ENCODE data around the gene KIDINS220.

DNA sequence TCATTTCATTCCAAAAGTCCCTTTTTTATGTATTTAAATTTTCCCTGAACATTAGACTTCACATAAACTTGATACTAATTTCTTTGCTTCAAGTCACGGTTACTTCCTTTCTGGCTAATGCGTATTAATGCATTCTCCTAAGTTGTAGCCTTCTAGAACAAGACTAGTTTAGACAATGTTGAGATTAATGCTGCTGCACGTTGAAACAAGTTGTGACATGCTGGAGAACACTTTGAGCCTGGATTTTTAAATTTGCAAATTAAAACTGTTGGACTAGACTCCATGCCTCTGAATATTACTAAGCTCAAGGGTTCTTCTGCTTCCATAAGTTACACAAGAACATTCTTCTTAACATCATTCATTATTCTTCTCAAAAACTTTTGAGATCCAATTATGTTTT is 126.5 kb downstream of the KIDINS220 start:
- TF ChIP-seq TCF12 (IDR thresholded peaks at IDR 0.05; ENCODE audit: low read depth) (no peak), TAF1 (IDR thresholded peaks at IDR 0.05; ENCODE audit: low read depth) (no peak), CEBPB (IDR thresholded peaks at IDR 0.05) (no peak), YY1 (IDR thresholded peaks at IDR 0.05; ENCODE audit: low read depth) (no peak), EP300 (IDR thresholded peaks at IDR 0.05; ENCODE audit: borderline replicate concordance) (no peak), RAD21 (IDR thresholded peaks at IDR 0.05; ENCODE audit: low read depth) (no peak), EGR1 (IDR thresholded peaks at IDR 0.05) (no peak)
- TF ChIP-seq, protein P1, sequence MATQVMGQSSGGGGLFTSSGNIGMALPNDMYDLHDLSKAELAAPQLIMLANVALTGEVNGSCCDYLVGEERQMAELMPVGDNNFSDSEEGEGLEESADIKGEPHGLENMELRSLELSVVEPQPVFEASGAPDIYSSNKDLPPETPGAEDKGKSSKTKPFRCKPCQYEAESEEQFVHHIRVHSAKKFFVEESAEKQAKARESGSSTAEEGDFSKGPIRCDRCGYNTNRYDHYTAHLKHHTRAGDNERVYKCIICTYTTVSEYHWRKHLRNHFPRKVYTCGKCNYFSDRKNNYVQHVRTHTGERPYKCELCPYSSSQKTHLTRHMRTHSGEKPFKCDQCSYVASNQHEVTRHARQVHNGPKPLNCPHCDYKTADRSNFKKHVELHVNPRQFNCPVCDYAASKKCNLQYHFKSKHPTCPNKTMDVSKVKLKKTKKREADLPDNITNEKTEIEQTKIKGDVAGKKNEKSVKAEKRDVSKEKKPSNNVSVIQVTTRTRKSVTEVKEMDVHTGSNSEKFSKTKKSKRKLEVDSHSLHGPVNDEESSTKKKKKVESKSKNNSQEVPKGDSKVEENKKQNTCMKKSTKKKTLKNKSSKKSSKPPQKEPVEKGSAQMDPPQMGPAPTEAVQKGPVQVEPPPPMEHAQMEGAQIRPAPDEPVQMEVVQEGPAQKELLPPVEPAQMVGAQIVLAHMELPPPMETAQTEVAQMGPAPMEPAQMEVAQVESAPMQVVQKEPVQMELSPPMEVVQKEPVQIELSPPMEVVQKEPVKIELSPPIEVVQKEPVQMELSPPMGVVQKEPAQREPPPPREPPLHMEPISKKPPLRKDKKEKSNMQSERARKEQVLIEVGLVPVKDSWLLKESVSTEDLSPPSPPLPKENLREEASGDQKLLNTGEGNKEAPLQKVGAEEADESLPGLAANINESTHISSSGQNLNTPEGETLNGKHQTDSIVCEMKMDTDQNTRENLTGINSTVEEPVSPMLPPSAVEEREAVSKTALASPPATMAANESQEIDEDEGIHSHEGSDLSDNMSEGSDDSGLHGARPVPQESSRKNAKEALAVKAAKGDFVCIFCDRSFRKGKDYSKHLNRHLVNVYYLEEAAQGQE (IDR thresholded peaks at IDR 0.05; ENCODE audit: low read depth) = no peak
- TF ChIP-seq, protein P2, sequence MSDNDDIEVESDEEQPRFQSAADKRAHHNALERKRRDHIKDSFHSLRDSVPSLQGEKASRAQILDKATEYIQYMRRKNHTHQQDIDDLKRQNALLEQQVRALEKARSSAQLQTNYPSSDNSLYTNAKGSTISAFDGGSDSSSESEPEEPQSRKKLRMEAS (IDR thresholded peaks at IDR 0.05) = no peak

All from Ishikawa (cell line).